ENCODE results near the gene EXOSC2. TPM values are rescaled to one million over a fixed set of nuclear protein-coding genes. Genes with fewer than 3 reads are reported as not detected.
A peak's percentile ranks its signal among the peaks of the same experiment; 100 is the strongest.

EXOSC2 gene
- total and polyA plus RNA-seq, 2 of the 13 experiments (the other 11 are each of a cell fraction or from before 2014, with no cell fraction given), result 27.5 to 63.8 TPM

DNA sequence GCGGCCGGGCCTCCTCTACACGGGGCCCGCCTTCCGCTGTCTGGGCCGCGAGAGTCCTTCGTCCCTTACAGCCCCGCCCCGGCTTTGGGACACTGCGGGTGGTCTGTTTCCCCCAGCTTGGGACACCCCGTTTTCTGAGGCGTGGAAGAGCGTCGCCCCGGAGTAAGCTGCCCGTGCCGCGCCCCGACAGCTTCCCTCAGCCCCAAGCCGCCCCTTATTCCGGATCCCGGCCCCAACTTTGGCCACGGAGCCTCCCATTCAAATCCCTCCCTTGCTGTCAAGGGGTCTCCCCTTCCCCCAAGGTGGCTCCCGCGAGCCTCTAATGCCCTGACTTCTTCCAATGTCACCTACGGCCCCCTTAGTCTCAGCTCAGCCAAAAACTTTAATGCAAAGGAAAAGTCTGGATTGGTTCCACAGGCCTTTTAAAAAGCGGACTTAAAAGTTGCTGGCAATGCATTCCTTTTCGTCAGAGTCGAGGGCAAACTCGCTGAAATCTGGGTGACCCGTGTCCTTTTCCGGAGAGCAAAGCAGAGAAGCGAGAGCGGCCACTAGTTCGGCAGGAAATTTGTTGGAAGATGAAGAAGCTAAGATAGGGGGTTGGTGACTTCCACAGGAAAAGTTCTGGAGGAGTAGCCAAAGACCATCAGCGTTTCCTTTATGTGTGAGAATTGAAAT is 19.8 kb downstream of the EXOSC2 start (continued):
- TF ChIP-seq ZBED4 (CRISPR knock-in tag; IDR thresholded peaks at IDR 0.05; ENCODE audit: borderline replicate concordance) (no peak), MTA1 (CRISPR knock-in tag; IDR thresholded peaks at IDR 0.05; ENCODE audit: borderline replicate concordance) (no peak), HDAC1 (CRISPR knock-in tag; IDR thresholded peaks at IDR 0.05) (no peak), MTERF4 (CRISPR knock-in tag; IDR thresholded peaks at IDR 0.05) (no peak), ZNF569 (CRISPR knock-in tag; IDR thresholded peaks at IDR 0.05; ENCODE audit: borderline replicate concordance) (0 out of 2 replicates have a peak, but pooled peaks have one; percentile 20), TGIF2 (CRISPR knock-in tag; IDR thresholded peaks at IDR 0.05) (no peak), ZNF564 (CRISPR knock-in tag; IDR thresholded peaks at IDR 0.05) (no peak), KDM5A (IDR thresholded peaks at IDR 0.05; ENCODE audit: borderline replicate concordance, low read length) (0 out of 2 replicates have a peak, but pooled peaks have one; percentile 8), XBP1 (CRISPR knock-in tag; IDR thresholded peaks at IDR 0.05) (no peak)
- TF ChIP-seq, protein P1, sequence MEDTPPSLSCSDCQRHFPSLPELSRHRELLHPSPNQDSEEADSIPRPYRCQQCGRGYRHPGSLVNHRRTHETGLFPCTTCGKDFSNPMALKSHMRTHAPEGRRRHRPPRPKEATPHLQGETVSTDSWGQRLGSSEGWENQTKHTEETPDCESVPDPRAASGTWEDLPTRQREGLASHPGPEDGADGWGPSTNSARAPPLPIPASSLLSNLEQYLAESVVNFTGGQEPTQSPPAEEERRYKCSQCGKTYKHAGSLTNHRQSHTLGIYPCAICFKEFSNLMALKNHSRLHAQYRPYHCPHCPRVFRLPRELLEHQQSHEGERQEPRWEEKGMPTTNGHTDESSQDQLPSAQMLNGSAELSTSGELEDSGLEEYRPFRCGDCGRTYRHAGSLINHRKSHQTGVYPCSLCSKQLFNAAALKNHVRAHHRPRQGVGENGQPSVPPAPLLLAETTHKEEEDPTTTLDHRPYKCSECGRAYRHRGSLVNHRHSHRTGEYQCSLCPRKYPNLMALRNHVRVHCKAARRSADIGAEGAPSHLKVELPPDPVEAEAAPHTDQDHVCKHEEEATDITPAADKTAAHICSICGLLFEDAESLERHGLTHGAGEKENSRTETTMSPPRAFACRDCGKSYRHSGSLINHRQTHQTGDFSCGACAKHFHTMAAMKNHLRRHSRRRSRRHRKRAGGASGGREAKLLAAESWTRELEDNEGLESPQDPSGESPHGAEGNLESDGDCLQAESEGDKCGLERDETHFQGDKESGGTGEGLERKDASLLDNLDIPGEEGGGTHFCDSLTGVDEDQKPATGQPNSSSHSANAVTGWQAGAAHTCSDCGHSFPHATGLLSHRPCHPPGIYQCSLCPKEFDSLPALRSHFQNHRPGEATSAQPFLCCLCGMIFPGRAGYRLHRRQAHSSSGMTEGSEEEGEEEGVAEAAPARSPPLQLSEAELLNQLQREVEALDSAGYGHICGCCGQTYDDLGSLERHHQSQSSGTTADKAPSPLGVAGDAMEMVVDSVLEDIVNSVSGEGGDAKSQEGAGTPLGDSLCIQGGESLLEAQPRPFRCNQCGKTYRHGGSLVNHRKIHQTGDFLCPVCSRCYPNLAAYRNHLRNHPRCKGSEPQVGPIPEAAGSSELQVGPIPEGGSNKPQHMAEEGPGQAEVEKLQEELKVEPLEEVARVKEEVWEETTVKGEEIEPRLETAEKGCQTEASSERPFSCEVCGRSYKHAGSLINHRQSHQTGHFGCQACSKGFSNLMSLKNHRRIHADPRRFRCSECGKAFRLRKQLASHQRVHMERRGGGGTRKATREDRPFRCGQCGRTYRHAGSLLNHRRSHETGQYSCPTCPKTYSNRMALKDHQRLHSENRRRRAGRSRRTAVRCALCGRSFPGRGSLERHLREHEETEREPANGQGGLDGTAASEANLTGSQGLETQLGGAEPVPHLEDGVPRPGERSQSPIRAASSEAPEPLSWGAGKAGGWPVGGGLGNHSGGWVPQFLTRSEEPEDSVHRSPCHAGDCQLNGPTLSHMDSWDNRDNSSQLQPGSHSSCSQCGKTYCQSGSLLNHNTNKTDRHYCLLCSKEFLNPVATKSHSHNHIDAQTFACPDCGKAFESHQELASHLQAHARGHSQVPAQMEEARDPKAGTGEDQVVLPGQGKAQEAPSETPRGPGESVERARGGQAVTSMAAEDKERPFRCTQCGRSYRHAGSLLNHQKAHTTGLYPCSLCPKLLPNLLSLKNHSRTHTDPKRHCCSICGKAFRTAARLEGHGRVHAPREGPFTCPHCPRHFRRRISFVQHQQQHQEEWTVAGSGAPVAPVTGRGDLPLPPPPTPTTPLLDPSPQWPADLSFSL (CRISPR knock-in tag; IDR thresholded peaks at IDR 0.05), result no peak
- TF ChIP-seq, protein P2, sequence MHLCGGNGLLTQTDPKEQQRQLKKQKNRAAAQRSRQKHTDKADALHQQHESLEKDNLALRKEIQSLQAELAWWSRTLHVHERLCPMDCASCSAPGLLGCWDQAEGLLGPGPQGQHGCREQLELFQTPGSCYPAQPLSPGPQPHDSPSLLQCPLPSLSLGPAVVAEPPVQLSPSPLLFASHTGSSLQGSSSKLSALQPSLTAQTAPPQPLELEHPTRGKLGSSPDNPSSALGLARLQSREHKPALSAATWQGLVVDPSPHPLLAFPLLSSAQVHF (CRISPR knock-in tag; IDR thresholded peaks at IDR 0.05), result no peak
